Adipocyte (in vitro differentiated cells): ENCODE data around the gene LRRC58.

ENCODE experiments used
- DNase-seq: peaks from one replicate; pipeline ENCODE4 v3.0.0-alpha.2; 2015; ENCODE audit warnings: low read depth
- H3K27me3 ChIP-seq: replicated peaks from 2 replicates; pipeline ENCODE4 v1.7.0; 2013; ENCODE audit warnings: mild to moderate bottlenecking, low read length, moderate library complexity; ENCODE audit not compliant: control insufficient read depth, insufficient read depth
- H3K36me3 ChIP-seq: 2 replicates; pipeline ENCODE4 v1.7.0; 2013; ENCODE audit warnings: low read length, mild to moderate bottlenecking, moderate library complexity; ENCODE audit not compliant: control insufficient read depth, insufficient read depth, severe bottlenecking
- H3K4me1 ChIP-seq: 2 replicates; pipeline ENCODE4 v1.7.0; 2013; ENCODE audit warnings: mild to moderate bottlenecking, low read length, moderate library complexity; ENCODE audit not compliant: control insufficient read depth, insufficient read depth
- H3K4me3 ChIP-seq: 2 replicates; pipeline ENCODE4 v1.7.0; 2013; ENCODE audit warnings: mild to moderate bottlenecking, low read length, moderate library complexity
- H3K9ac ChIP-seq: 2 replicates; pipeline ENCODE4 v1.7.0; 2013; ENCODE audit warnings: mild to moderate bottlenecking, low read length, moderate library complexity
- H3K9me3 ChIP-seq: 2 replicates; pipeline ENCODE4 v1.7.0; 2013; ENCODE audit warnings: mild to moderate bottlenecking, low read length, moderate library complexity; ENCODE audit not compliant: control insufficient read depth

The LRRC58 gene

GRCh38 chr3:120275618-120276017 is 73.5 kb downstream of the LRRC58 start:
- Histone ChIP-seq H3K4me3 (no peak overlapping the region), H3K36me3 (no peaks in the 10 kb centered on the region), H3K9me3 (no peaks in the 10 kb centered on the region), H3K4me1 (peaks cover 8% of the 10 kb centered on the region), H3K27me3 (no peaks in the 10 kb centered on the region), H3K9ac (no peak overlapping the region)
- DNase-seq = no peak

GRCh38 chr3:120274739-120275167 is 74.4 kb downstream of the LRRC58 start:
- H3K36me3 ChIP-seq = no peaks in the 10 kb centered on the region
- peak; percentile 24 for DNase-seq
- H3K9ac ChIP-seq = no peak overlapping the region
- H3K4me1 ChIP-seq = peaks cover 8% of the 10 kb centered on the region
- H3K27me3 ChIP-seq = no peaks in the 10 kb centered on the region
- H3K9me3 ChIP-seq = no peaks in the 10 kb centered on the region
- no peak overlapping the region for H3K4me3 ChIP-seq
